Psoas muscle (tissue), 8 donors: ENCODE data around the gene BRCA1. TPM values are rescaled to one million over a fixed set of nuclear protein-coding genes. Genes with fewer than 3 reads are reported as not detected.
A peak's percentile ranks its signal among the peaks of the same experiment; 100 is the strongest.

ENCODE experiments used
- ATAC-seq, 4 donors: fragments of 200-7000 bp; cut with Tn5 transposase; one replicate each; pipeline ENCODE4 v1.9.1; 2020; ENCODE audit warnings: moderate library complexity in 3 of 4, mild to moderate bottlenecking in 2 of 4
- DNase-seq, 2 donors: peaks; one replicate each; pipeline ENCODE4 v3.0.0-alpha.2; 2020
- H3K27ac ChIP-seq: fragments of 200-600 bp; one replicate; pipeline ENCODE4 v1.8.0; 2022
- H3K27me3 ChIP-seq, 3 donors: fragments of 200-600 bp in 1 of 3; one replicate each; pipeline versions ENCODE4 v1.6.1 to v1.8.0; 2013 to 2022; ENCODE audit warnings: low read length in 2 of 3, mild to moderate bottlenecking in 2 of 3, moderate library complexity in 1 of 3; ENCODE audit not compliant: insufficient read depth in 3 of 3
- H3K36me3 ChIP-seq, 2 donors: fragments of 200-600 bp in 1 of 2; one replicate each; pipeline versions ENCODE4 v1.6.1 to v1.8.0; 2013 to 2022; ENCODE audit warnings: low read depth in 1 of 2, mild to moderate bottlenecking in 1 of 2, moderate library complexity in 1 of 2; ENCODE audit not compliant: insufficient read depth in 1 of 2
- H3K4me1 ChIP-seq: fragments of 200-600 bp; one replicate; pipeline ENCODE4 v1.8.0; 2022
- H3K4me3 ChIP-seq: fragments of 200-600 bp; one replicate; pipeline ENCODE4 v1.8.0; 2022; ENCODE audit warnings: mild to moderate bottlenecking
- H3K9me3 ChIP-seq: fragments of 200-600 bp; one replicate; pipeline ENCODE4 v1.8.0; 2022
- WGBS, 3 donors: extraction: QIAGEN DNeasy Blood & Tissue Kit; methylation state at CpG; one replicate each; pipeline versions ENCODE4 v1.1.6 to v1.1.7; 2013; 5-methylcytosine and 5-hydroxymethylcytosine counted together
- intact Hi-C, 2 donors: fragments of 100-400 bp; cut with DNase I; formaldehyde crosslinking; loops; one replicate each; pipeline versions ENCODE4 v1.11.0 to v1.14.2; 2022
- long read RNA-seq, 2 donors: library from polyadenylated mRNA; unstranded; transcript quantifications; one replicate each; pipeline ENCODE4 v2.0.0, GENCODE V29; 2021
- polyA plus RNA-seq, 3 donors: library from polyadenylated mRNA; stranded (reverse); fragments of 200-250 nt; gene quantifications; one replicate each; pipeline ENCODE4 v1.2.3, GENCODE V29; 2013
- total RNA-seq, 4 donors: library from RNA; stranded (reverse); fragmentation: NEBNext Ultra II Directional in 2 of 4; extraction: Animal tissue kit (Norgen Biotek cat#: 25700) in 2 of 4; gene quantifications; one replicate each; pipeline versions ENCODE4 v1.2.1 to v1.2.4, GENCODE V29; 2021 to 2023
- TF ChIP-seq, protein P1 (sequence below): fragments of 200-600 bp; IDR thresholded peaks from one replicate; pipeline ENCODE4 v1.8.0; 2022; ENCODE audit warnings: antibody characterized with exemption
- donor health status: healthy with polysubstance abuse.
- donor health status: DM: no; HTN: no; CAD: no; lungs with moderate emphysema.
- donor health status: Bipolar disorder and iron deficiency.
- donor health status: healthy.
- donor health status: DM: yes; HTN: yes; CAD: no.
- donor health status: DM: no; HTN: no; CAD: no.
- donor health status: DM: no; HTN: no; CAD: no.
- donor health status: DM: yes; HTN: yes; CAD: no.

BRCA1 gene
- 1 to 10 TPM; 2.3 to 6.1 (median 3.8) TPM for total RNA-seq
- polyA plus RNA-seq, result 1 to 10 TPM; 1.5 to 4.6 (median 2.2) TPM
- long read RNA-seq, donor 1, result 0 reads
- long read RNA-seq, donor 2, partial matches to known transcripts, result 0 of 7 reads
- long read RNA-seq, donor 2, other reads (novel, unspliced or antisense), result 7 of 7 reads

DNA sequence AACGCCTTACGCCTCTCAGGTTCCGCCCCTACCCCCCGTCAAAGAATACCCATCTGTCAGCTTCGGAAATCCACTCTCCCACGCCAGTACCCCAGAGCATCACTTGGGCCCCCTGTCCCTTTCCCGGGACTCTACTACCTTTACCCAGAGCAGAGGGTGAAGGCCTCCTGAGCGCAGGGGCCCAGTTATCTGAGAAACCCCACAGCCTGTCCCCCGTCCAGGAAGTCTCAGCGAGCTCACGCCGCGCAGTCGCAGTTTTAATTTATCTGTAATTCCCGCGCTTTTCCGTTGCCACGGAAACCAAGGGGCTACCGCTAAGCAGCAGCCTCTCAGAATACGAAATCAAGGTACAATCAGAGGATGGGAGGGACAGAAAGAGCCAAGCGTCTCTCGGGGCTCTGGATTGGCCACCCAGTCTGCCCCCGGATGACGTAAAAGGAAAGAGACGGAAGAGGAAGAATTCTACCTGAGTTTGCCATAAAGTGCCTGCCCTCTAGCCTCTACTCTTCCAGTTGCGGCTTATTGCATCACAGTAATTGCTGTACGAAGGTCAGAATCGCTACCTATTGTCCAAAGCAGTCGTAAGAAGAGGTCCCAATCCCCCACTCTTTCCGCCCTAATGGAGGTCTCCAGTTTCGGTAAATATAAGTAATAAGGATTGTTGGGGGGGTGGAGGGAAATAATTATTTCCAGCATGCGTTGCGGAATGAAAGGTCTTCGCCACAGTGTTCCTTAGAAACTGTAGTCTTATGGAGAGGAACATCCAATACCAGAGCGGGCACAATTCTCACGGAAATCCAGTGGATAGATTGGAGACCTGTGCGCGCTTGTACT lies at the start of gene BRCA1:
BRCA1 (minus strand) TSS at position 232 of the 834 bp plus-strand sequence. CDS start 1,268 bp downstream, outside the sequence.
- intact Hi-C loops, result loop anchor here (5.0 kb wide), 1 partner anchor 47 kb away; the partner anchor contains the start of gene NBR1 (in 2 of the 2)
- H3K36me3 ChIP-seq, result peaks cover 0 to 5% of the 10 kb centered on the region in 2 donors
- peak within 1 kb of the TSS; percentile 79 for H3K27ac ChIP-seq
- H3K4me1 ChIP-seq, result peaks cover 13% of the 10 kb centered on the region
- peak within 1 kb of the TSS; percentile 71 for H3K4me3 ChIP-seq
- ATAC-seq, result peak; percentile 99 to 100 (median 100)
- H3K9me3 ChIP-seq, result no peaks in the 10 kb centered on the region
- WGBS, 3 donors, result 3 to 4% (median 3%) methylated on average over 37 to 38 of the region's 38 CpGs
- peak; percentile 86 to 92 for DNase-seq
- TF ChIP-seq, protein P1, sequence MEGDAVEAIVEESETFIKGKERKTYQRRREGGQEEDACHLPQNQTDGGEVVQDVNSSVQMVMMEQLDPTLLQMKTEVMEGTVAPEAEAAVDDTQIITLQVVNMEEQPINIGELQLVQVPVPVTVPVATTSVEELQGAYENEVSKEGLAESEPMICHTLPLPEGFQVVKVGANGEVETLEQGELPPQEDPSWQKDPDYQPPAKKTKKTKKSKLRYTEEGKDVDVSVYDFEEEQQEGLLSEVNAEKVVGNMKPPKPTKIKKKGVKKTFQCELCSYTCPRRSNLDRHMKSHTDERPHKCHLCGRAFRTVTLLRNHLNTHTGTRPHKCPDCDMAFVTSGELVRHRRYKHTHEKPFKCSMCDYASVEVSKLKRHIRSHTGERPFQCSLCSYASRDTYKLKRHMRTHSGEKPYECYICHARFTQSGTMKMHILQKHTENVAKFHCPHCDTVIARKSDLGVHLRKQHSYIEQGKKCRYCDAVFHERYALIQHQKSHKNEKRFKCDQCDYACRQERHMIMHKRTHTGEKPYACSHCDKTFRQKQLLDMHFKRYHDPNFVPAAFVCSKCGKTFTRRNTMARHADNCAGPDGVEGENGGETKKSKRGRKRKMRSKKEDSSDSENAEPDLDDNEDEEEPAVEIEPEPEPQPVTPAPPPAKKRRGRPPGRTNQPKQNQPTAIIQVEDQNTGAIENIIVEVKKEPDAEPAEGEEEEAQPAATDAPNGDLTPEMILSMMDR, result no peak
- H3K27me3 ChIP-seq, result no peaks in the 10 kb centered on the region

DNA sequence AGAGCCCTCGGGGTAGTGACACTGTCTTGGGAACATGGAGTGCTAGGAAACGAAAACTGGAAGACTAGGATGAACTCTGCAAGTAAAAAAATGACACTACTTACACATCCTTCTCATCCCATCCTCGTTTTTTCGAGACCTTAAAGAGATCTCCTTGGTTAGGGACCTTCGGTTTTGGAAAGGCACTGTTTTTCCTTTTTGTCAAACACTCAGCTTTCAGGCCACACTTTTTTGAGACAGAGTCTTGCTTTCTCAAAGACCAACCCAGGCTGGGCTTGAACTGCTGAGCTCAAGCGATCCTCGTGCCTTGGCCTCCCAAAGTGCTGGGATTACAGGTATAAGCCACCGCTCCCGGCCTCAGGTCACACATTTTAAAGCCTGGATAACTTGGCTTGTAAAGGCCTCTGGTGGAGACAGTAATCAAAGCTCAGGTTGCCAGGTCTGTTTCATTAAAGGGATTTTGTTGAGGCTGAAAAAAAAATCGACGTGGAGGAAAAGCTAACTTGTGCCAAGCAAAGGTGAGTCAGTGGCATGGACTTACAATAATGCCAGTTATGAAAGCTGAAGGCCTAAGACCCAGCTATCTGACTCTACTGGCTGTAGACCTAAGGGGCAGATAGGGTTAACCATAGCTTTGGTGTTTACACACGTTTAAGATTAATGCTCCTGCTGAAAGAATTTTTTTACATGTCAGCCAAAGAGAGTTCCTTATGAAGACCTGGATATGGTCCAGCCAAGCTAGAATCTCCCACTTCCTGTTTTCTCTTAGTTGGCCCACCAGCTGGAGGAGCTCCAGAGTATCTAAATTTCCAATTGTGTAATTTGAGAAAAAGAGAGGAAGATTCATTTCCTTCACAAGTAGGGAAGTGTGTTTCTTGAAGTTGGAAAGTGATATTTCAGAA lies 46.7 kb upstream of the BRCA1 start:
- peaks cover 49% of the 10 kb centered on the region for H3K4me1 ChIP-seq
- no peaks in the 10 kb centered on the region for H3K9me3 ChIP-seq
- H3K27ac ChIP-seq, result peak overlapping the region; percentile 91
- peaks cover 0 to 22% of the 10 kb centered on the region in 2 donors for H3K36me3 ChIP-seq
- TF ChIP-seq, protein P1, result no peak
- 0 to 2% (median 2%) methylated on average over 12 of the region's 12 CpGs for WGBS, 3 donors
- intact Hi-C loops, result loop anchor here (5.0 to 10.0 kb wide), 2 partner anchors 45 to 147 kb away; partner anchors contain the start of genes BRCA1 (in 2 of the 2), RND2 (in 1 of the 2) and VAT1 (in 1 of the 2)
- DNase-seq (no peak), ATAC-seq (peak; percentile 38 to 56 (median 48))
- H3K27me3 ChIP-seq, result no peaks in the 10 kb centered on the region
- peak overlapping the region; percentile 87 for H3K4me3 ChIP-seq

DNA sequence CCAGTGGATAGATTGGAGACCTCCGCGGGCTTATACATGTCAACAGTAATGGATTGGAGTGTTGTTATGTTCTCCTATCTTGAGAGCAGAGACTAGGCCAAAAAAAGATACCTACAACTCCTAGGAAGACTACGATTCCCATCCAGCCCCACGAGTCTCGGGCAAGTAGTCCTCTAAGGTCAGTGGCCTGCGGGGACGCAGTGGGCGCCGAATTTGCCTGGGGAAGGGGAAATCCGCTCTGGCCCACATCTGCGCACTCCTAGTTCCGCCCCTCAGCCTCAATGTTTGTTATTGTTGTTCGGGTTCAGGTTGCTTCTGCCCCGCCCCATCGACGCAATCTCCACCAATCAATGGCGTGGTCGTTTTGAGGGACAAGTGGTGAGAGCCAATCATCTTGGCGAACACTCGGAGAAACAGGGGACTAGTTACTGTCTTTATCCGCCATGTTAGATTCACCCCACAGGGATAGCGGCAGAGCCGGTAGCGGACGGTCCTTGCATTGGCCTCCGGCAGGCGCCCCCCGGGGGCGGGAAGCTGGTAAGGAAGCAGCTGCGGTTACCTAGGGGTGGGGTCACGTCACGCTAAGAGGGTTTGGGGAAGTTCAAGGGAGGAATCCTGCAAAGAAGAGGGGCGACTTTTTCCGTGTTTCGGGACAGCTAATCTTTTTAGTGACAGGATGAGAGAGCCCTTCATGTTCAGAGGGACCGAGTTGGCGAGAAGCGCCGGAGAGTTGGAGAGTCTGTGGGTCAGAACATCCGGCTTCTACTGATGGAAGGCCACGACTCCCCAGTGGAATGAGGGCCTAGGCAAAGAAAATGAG lies 45.8 kb upstream of the BRCA1 start, which contains the start of gene NBR1:
NBR1 (plus strand) TSS at position 449 of the 820 bp plus-strand sequence. CDS start 4,586 bp downstream, outside the sequence.
- Histone ChIP-seq H3K4me1 (peaks cover 40% of the 10 kb centered on the region), H3K9me3 (no peaks in the 10 kb centered on the region)
- intact Hi-C loops, result loop anchor here (5.0 to 10.0 kb wide), 2 partner anchors 44 to 146 kb away; partner anchors contain the start of genes BRCA1 (in 2 of the 2), RND2 (in 1 of the 2) and VAT1 (in 1 of the 2)

More for the DNA sequence above, 45.8 kb upstream of the BRCA1 start, which contains the start of gene NBR1:
- DNase-seq (peak; percentile 93 to 96), ATAC-seq (peak; percentile 91 to 93 (median 92))
- TF ChIP-seq, protein P1, result no peak
- Histone ChIP-seq H3K27ac (peak within 1 kb of the TSS; percentile 91), H3K27me3 (no peaks in the 10 kb centered on the region), H3K4me3 (peak within 1 kb of the TSS; percentile 87), H3K36me3 (peaks cover 0 to 19% of the 10 kb centered on the region in 2 donors)
- WGBS, 3 donors, result 0% methylated on average over 41 of the region's 41 CpGs
